OCI-M1 (cell line): Measurements from ENCODE around the gene AGPAT2.
A peak's percentile ranks its signal among the peaks of the same experiment; 100 is the strongest.
"Not testable (repeated sequence)": the region's sequence is repeated elsewhere in the genome, so short reads cannot be mapped to it uniquely, and the experiment has no call there.

Experiments
- DNase-seq: peaks from one replicate; lab custom pipeline; 2025; lab: John Stamatoyannopoulos, UW

AGPAT2 gene

GRCh38 chr9:136720251-136720897 lies 33.1 kb upstream of the AGPAT2 start:
- no peak for DNase-seq

GRCh38 chr9:136719195-136719880 lies 32.1 kb upstream of the AGPAT2 start:
- DNase-seq: no peak

DNA sequence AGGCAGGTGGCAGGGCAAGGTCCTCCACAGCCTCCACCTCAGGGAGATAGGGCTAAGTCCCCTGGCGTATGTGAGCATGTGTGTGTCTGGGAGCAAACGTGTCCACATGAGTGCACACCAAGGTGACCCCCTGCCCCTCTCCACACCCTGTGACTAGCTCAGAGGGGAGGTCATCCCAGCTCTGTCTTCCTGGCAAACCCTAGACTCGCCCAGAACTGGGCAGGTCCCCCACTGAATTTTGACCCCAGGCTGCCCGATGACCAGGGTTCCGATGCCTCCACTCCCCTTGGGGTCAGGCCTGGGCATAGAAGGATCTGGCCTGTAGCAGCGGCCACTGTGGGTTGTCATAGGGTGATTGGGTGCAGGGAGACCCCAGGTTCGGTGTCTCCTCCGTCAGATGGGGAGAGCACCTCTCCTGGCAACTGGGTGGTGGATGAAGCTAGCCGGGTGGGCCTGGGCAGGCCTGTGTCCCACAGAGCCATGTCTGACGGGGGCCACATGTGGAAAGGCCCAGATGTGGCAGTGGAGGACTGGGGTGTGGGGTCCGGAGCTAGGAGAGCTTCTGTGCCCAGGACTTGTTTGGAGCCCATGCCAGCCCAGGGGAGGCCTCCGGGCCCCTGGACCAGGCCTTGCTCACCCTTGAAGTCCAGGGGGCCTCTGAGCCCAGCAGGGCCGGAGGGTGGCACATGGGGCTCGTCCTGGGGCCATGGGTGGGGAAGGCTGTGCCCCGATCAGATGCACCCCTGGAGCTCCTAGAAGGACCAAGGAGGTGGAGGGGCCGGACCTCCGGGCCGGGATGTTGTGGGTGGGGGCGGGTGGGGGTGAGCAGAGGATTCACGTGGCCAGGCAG lies 31.3 kb upstream of the AGPAT2 start:
- DNase-seq: no peak

DNA sequence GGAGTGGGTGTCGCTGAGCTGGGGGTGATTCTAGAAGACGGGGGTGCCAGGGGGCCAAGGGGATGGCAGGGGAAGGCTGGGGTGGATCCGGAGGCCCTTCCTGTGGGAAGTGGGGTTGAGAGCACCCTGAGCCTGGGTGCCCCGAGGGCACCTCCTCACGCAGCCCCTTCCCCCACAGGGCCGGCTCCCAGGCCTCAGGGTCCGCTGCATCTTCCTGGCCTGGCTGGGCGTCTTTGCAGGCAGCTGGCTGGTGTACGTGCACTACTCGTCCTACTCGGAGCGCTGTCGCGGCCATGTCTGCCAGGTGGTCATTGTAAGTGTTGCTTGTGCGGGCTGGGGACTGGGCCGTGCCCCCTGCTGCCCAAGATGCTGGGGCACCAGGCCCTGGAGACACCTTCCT lies 30.1 kb upstream of the AGPAT2 start:
- no peak for DNase-seq

- no peak for DNase-seq
Observed at GRCh38 chr9:136714893-136715274, 27.6 kb upstream of the AGPAT2 start.

GRCh38 chr9:136714096-136714892 lies 27.0 kb upstream of the AGPAT2 start:
- DNase-seq: no peak

GRCh38 chr9:136713550-136713949 lies 26.3 kb upstream of the AGPAT2 start:
- DNase-seq: no peak

DNA sequence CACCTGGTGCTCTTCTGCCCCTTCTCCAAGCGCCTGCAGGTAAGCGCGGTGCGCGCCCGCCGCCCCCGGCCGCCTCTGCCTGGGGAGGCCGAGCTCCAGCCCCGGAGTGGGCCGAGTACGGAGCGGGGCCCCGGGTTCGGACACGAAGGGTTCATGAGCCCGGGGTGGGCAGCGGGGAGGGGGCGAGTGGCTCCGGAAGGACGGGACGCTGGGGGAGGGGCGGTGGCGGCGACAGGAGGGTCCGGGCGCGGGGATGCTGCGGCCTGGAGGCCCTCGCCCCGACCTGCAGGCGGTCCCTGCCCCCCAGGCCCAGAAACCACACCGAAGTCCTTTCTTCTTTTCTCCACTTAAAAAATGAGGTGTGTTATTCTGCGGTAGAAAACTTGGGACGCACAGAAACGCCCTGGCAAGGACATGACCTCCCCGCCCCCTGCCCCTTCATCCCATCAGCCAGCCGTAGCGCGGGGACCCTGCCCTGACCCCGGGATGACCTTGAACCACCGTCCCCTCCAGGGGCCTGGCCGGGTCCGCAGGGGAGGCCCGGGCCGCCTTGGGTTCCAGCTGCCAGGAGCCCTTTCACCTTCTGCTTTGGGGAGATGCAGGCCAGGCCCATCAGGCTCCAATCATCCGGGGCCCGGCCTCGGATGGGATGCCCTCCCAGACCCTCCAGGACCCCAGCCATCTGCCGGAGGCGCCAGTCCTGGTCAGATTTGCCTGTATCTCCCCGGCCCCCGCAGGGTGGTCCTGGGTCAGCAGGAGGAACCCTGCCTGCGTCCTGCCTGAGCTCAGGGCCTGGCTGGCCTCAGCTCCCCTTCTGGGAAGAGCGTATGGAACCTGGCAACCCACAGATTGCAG lies 25.7 kb upstream of the AGPAT2 start:
- DNase-seq: no peak

DNA sequence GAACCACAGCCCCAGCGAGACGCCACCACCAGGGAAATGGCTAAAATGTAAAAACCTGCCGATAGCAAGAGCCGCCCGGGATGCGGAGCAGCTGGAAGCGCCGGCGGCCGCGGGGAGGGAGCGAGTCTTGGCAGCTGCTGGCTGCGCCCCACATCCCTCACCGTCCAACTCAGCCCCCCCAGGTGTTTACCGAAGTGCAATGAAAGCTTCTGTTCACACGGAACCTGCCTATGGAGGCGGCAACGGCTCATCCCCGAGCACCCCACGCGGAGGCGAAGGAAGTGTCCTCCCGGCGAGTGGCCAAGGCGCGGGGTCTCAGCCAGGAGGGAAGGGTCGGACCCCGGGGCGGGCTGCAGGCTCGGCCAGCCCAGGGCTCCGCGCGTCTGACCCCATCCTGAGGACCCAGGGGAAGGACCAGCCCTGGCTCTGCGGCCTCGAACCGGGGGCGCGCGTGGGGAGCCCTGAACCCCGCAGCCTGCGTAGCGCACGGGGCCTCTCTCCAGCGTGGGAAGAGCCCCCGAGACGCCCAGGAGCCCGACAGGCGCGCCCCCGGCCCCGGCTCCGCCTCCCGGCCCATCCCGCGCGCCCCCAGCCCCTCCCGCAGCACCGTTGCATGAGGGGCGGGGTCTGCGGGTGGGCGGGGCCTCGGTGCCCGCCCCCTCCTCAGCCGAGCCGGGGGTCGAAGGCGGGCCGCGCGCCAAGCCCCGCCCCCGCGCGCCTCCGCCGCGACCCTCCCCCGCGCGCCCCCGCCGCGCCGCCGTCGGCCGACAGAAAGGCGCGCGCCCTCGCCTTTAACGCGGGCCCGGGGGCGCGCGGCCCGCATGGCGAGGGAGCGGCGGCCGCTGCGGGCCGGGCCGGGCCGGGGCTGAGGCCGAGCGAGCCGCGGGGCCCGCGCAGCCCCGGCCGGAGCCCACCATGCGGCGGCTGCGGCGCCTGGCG lies 24.8 kb upstream of the AGPAT2 start, which contains the start of gene DIPK1B:
TSS of gene DIPK1B (plus strand) at position 822 of the 939 bp plus-strand sequence. CDS start at position 916, 94 bp downstream.
- DNase-seq: peak; percentile 9

- DNase-seq: peak; percentile 20
Observed at GRCh38 chr9:136711219-136711648, 24.0 kb upstream of the AGPAT2 start.

DNA sequence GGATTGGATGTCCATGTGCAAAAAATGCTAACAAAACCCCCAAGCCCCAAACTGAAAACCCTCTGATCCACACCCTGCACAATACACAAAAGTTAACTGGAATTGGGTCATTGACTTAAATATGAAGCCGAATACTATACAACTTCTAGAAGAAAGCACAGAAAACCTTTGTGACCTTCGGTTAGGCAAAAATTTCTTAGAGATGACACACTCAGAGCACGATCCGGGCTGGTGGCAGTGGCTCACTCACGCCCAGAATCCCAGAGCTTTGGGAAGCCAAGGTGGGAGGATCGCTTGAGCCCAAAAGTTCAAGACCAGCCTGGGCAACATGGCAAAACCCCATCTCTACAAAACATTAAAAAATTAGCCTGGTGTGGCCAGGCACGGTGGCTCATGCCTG lies 23.3 kb upstream of the AGPAT2 start:
- DNase-seq: no peak

DNA sequence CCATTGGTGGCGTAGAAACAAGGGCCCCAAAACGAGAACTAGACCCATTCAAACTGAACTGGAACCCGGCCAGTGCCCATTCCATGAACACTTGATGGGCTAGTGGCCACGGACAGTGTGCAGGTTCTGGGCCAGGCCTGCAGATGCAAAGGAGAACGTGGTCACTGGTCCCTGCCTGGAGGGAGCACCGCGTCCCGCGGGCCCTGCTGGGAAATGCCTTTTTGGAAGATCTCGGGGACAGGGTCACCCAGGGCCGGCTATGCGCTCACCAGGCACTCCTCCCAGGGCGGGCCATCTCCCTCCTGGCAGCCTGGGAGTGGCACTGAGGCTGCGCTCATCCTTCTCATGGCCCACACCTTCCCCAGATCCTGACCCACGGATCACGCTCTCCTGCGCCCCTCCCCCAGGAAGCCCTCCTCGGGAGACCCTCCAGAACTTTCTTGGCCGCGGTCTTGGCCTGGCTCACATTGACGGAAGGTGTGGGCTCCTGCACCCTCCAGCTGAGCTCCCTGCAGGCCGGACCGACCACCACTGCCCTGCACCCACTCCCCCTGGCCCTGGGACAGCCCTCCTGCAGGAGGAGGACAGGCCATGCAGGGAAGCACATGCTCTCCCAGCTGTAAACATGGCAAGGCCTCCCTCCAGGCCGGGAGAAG lies 22.3 kb upstream of the AGPAT2 start:
- DNase-seq: no peak

- no peak for DNase-seq
Observed at GRCh38 chr9:136707849-136708517, 20.7 kb upstream of the AGPAT2 start.

DNA sequence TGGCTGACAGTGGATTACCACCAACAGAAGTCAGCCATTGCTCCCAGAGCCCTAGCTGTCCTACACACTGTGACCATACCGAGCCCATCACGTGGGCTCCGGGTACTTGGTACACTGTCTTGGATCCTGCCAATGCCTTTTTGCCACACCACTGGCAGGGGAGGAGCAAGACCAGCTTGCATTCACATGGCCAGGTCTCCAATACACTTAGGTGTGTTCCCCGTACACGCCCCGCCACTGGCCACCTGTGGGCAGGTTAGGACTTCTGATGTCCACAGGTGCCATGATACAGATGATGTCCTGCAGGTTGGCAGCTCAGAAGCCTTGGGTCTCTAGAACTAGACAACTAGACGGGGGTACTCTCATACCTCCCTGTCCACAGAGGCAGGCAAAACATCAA lies 19.8 kb upstream of the AGPAT2 start:
- no peak for DNase-seq

DNA sequence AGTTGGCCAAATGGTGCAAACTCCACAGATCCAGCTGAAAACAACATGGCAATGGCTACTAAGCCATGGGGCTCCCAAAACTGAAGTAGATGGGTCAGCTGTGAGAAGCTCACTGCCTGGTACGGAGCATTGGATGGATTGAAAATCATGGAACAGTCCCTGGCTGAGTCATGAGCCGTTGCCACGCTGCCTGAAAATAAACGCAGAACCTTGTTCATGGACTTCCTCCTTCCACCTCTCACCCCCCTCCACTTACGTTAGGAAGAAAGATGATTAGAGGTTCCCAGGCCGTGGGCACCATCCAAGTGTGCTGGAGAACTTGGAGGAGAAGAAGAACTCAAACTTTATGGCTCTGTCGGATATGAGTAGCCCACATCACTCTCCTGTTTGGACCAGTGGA lies 18.3 kb upstream of the AGPAT2 start:
- no peak for DNase-seq

- not testable (repeated sequence) for DNase-seq
Observed at GRCh38 chr9:136704741-136705140, 17.5 kb upstream of the AGPAT2 start.

GRCh38 chr9:136703276-136703860 lies 16.1 kb upstream of the AGPAT2 start:
- DNase-seq: peak; percentile 10

GRCh38 chr9:136701668-136702053 lies 14.4 kb upstream of the AGPAT2 start:
- DNase-seq: no peak
